HEK293T (cell line): ENCODE data around the gene TMSB4Y.

ENCODE experiments used
- ARNT ChIP-seq: fragments of 450-650 bp; IDR thresholded peaks from 2 replicates; pipeline ENCODE4 v1.6.1; 2017; ENCODE audit warnings: mild to moderate bottlenecking
- FOXM1 ChIP-seq: fragments of 450-650 bp; IDR thresholded peaks from 2 replicates; pipeline ENCODE4 v1.6.1; 2017; ENCODE audit warnings: mild to moderate bottlenecking, borderline replicate concordance
- NFRKB ChIP-seq: fragments of 450-650 bp; IDR thresholded peaks from 2 replicates; pipeline ENCODE4 v1.6.1; 2016; ENCODE audit warnings: mild to moderate bottlenecking, moderate library complexity
- SP1 ChIP-seq: fragments of 450-650 bp; IDR thresholded peaks from 2 replicates; pipeline ENCODE4 v1.6.1; 2017
- SUZ12 ChIP-seq: fragments of 450-650 bp; IDR thresholded peaks from 2 replicates; pipeline ENCODE4 v1.6.1; 2016; ENCODE audit warnings: mild to moderate bottlenecking
- ZNF384 ChIP-seq: fragments of 450-650 bp; IDR thresholded peaks from 2 replicates; pipeline ENCODE4 v1.6.1; 2016

GRCh38 chrY:13703568-13703968, at the start of gene TMSB4Y:
- TF ChIP-seq SP1 (no peak), SUZ12 (no peak), ZNF384 (no peak), ARNT (no peak), FOXM1 (no peak), NFRKB (no peak)
